Measurements from ENCODE around the gene SACS. TPM values are rescaled to one million over a fixed set of nuclear protein-coding genes. Genes with fewer than 3 reads are reported as not detected.

Gene SACS
- total and polyA plus RNA-seq, 2 of the 8 experiments (the other 6 are each of a cell fraction or from before 2014, with no cell fraction given), result 11.0 to 54.2 TPM

- no peak for TF ChIP-seq ATF2 (IDR thresholded peaks at IDR 0.05; ENCODE audit: low read length)
- no peak for TF ChIP-seq SIX5 (IDR thresholded peaks at IDR 0.05; ENCODE audit: low read depth, low read length)
- no peak for TF ChIP-seq CTBP2 (IDR thresholded peaks at IDR 0.05; ENCODE audit: borderline replicate concordance, insufficient read depth, insufficient read length, low read length)
Observed at GRCh38 chr13:23430664-23431063, 2.8 kb downstream of the SACS start (continued).

All from H1 (cell line).